ENCODE data around the gene USP40.

USP40 gene

GRCh38 chr2:233455006-233455405, 111.6 kb downstream of the USP40 start:
- H3K36me3 ChIP-seq (ENCODE audit: control insufficient read depth in 1 of 2, insufficient read depth in 2 of 2, low read length in 2 of 2) = peaks cover 82 to 89% of the 10 kb centered on the region in 2 donors
- no peak overlapping the region for H3K4me3 ChIP-seq (ENCODE audit: low read depth in 1 of 2, low read length in 2 of 2)

GRCh38 chr2:233453916-233454315, 112.7 kb downstream of the USP40 start:
- no peaks in the 10 kb centered on the region for H3K9me3 ChIP-seq (ENCODE audit: control insufficient read depth in 1 of 2, low read length in 2 of 2)
- H3K4me3 ChIP-seq (ENCODE audit: low read depth in 1 of 2, low read length in 2 of 2) = no peak overlapping the region
- H3K27me3 ChIP-seq (ENCODE audit: low read depth, low read length) = no peaks in the 10 kb centered on the region
- peaks cover 83 to 89% of the 10 kb centered on the region in 2 donors for H3K36me3 ChIP-seq (ENCODE audit: control insufficient read depth in 1 of 2, insufficient read depth in 2 of 2, low read length in 2 of 2)
- H3K27ac ChIP-seq (ENCODE audit: low read length) = no peak overlapping the region
- H3K4me1 ChIP-seq (ENCODE audit: control insufficient read depth in 1 of 2, insufficient read depth in 2 of 2, low read length in 2 of 2) = no peaks in the 10 kb centered on the region

More at GRCh38 chr2:233455006-233455405, 111.6 kb downstream of the USP40 start:
- no peaks in the 10 kb centered on the region for H3K9me3 ChIP-seq (ENCODE audit: control insufficient read depth in 1 of 2, low read length in 2 of 2)
- H3K4me1 ChIP-seq (ENCODE audit: control insufficient read depth in 1 of 2, insufficient read depth in 2 of 2, low read length in 2 of 2) = no peaks in the 10 kb centered on the region
- H3K27ac ChIP-seq (ENCODE audit: low read length) = no peak overlapping the region
- no peaks in the 10 kb centered on the region for H3K27me3 ChIP-seq (ENCODE audit: low read depth, low read length)

GRCh38 chr2:233453111-233453915, 113.3 kb downstream of the USP40 start:
- H3K9me3 ChIP-seq (ENCODE audit: control insufficient read depth in 1 of 2, low read length in 2 of 2) = no peaks in the 10 kb centered on the region
- no peaks in the 10 kb centered on the region for H3K27me3 ChIP-seq (ENCODE audit: low read depth, low read length)
- H3K27ac ChIP-seq (ENCODE audit: low read length) = no peak overlapping the region
- peaks cover 0 to 5% of the 10 kb centered on the region in 2 donors for H3K4me1 ChIP-seq (ENCODE audit: control insufficient read depth in 1 of 2, insufficient read depth in 2 of 2, low read length in 2 of 2)
- H3K36me3 ChIP-seq (ENCODE audit: control insufficient read depth in 1 of 2, insufficient read depth in 2 of 2, low read length in 2 of 2) = peaks cover 85 to 90% of the 10 kb centered on the region in 2 donors
- no peak overlapping the region for H3K4me3 ChIP-seq (ENCODE audit: low read depth in 1 of 2, low read length in 2 of 2)

GRCh38 chr2:233451950-233452349, 114.6 kb downstream of the USP40 start:
- H3K4me1 ChIP-seq (ENCODE audit: control insufficient read depth in 1 of 2, insufficient read depth in 2 of 2, low read length in 2 of 2) = peaks cover 0 to 6% of the 10 kb centered on the region in 2 donors
- no peaks in the 10 kb centered on the region for H3K27me3 ChIP-seq (ENCODE audit: low read depth, low read length)
- no peak overlapping the region for H3K27ac ChIP-seq (ENCODE audit: low read length)
- H3K9me3 ChIP-seq (ENCODE audit: control insufficient read depth in 1 of 2, low read length in 2 of 2) = no peaks in the 10 kb centered on the region
- peaks cover 85 to 86% of the 10 kb centered on the region in 2 donors for H3K36me3 ChIP-seq (ENCODE audit: control insufficient read depth in 1 of 2, insufficient read depth in 2 of 2, low read length in 2 of 2)
- no peak overlapping the region for H3K4me3 ChIP-seq (ENCODE audit: low read depth in 1 of 2, low read length in 2 of 2)

GRCh38 chr2:233450864-233451575, 115.6 kb downstream of the USP40 start:
- H3K4me3 ChIP-seq (ENCODE audit: low read depth in 1 of 2, low read length in 2 of 2) = no peak overlapping the region
- H3K9me3 ChIP-seq (ENCODE audit: control insufficient read depth in 1 of 2, low read length in 2 of 2) = no peaks in the 10 kb centered on the region
- peaks cover 85% of the 10 kb centered on the region in 2 donors for H3K36me3 ChIP-seq (ENCODE audit: control insufficient read depth in 1 of 2, insufficient read depth in 2 of 2, low read length in 2 of 2)
- peaks cover 0 to 6% of the 10 kb centered on the region in 2 donors for H3K4me1 ChIP-seq (ENCODE audit: control insufficient read depth in 1 of 2, insufficient read depth in 2 of 2, low read length in 2 of 2)
- no peak overlapping the region for H3K27ac ChIP-seq (ENCODE audit: low read length)
- H3K27me3 ChIP-seq (ENCODE audit: low read depth, low read length) = no peaks in the 10 kb centered on the region

- Histone ChIP-seq H3K4me3 (ENCODE audit: low read depth in 1 of 2, low read length in 2 of 2) (no peak overlapping the region), H3K36me3 (ENCODE audit: control insufficient read depth in 1 of 2, insufficient read depth in 2 of 2, low read length in 2 of 2) (peaks cover 82 to 85% of the 10 kb centered on the region in 2 donors), H3K27me3 (ENCODE audit: low read depth, low read length) (no peaks in the 10 kb centered on the region), H3K4me1 (ENCODE audit: control insufficient read depth in 1 of 2, insufficient read depth in 2 of 2, low read length in 2 of 2) (peaks cover 0 to 6% of the 10 kb centered on the region in 2 donors), H3K9me3 (ENCODE audit: control insufficient read depth in 1 of 2, low read length in 2 of 2) (no peaks in the 10 kb centered on the region), H3K27ac (ENCODE audit: low read length) (no peak overlapping the region)
These were observed 116.4 kb downstream of the USP40 start for GRCh38 chr2:233449921-233450863.

- Histone ChIP-seq H3K4me1 (ENCODE audit: control insufficient read depth in 1 of 2, insufficient read depth in 2 of 2, low read length in 2 of 2) (peaks cover 0 to 6% of the 10 kb centered on the region in 2 donors), H3K4me3 (ENCODE audit: low read depth in 1 of 2, low read length in 2 of 2) (no peak overlapping the region), H3K9me3 (ENCODE audit: control insufficient read depth in 1 of 2, low read length in 2 of 2) (no peaks in the 10 kb centered on the region), H3K27me3 (ENCODE audit: low read depth, low read length) (no peaks in the 10 kb centered on the region), H3K36me3 (ENCODE audit: control insufficient read depth in 1 of 2, insufficient read depth in 2 of 2, low read length in 2 of 2) (peaks cover 77 to 83% of the 10 kb centered on the region in 2 donors), H3K27ac (ENCODE audit: low read length) (no peak overlapping the region)
These were observed 117.3 kb downstream of the USP40 start for GRCh38 chr2:233449081-233449901.

GRCh38 chr2:233448575-233448974, 118.0 kb downstream of the USP40 start:
- no peaks in the 10 kb centered on the region for H3K9me3 ChIP-seq (ENCODE audit: control insufficient read depth in 1 of 2, low read length in 2 of 2)
- H3K36me3 ChIP-seq (ENCODE audit: control insufficient read depth in 1 of 2, insufficient read depth in 2 of 2, low read length in 2 of 2) = peaks cover 70 to 76% of the 10 kb centered on the region in 2 donors
- no peak overlapping the region for H3K4me3 ChIP-seq (ENCODE audit: low read depth in 1 of 2, low read length in 2 of 2)
- no peak overlapping the region for H3K27ac ChIP-seq (ENCODE audit: low read length)
- peaks cover 0 to 6% of the 10 kb centered on the region in 2 donors for H3K4me1 ChIP-seq (ENCODE audit: control insufficient read depth in 1 of 2, insufficient read depth in 2 of 2, low read length in 2 of 2)
- H3K27me3 ChIP-seq (ENCODE audit: low read depth, low read length) = no peaks in the 10 kb centered on the region

- Histone ChIP-seq H3K36me3 (ENCODE audit: control insufficient read depth in 1 of 2, insufficient read depth in 2 of 2, low read length in 2 of 2) (peaks cover 67 to 75% of the 10 kb centered on the region in 2 donors), H3K4me3 (ENCODE audit: low read depth in 1 of 2, low read length in 2 of 2) (no peak overlapping the region)
These were observed 118.4 kb downstream of the USP40 start for GRCh38 chr2:233448220-233448559.

GRCh38 chr2:233447506-233448219, 118.9 kb downstream of the USP40 start:
- no peak overlapping the region for H3K4me3 ChIP-seq (ENCODE audit: low read depth in 1 of 2, low read length in 2 of 2)
- H3K27me3 ChIP-seq (ENCODE audit: low read depth, low read length) = no peaks in the 10 kb centered on the region
- H3K36me3 ChIP-seq (ENCODE audit: control insufficient read depth in 1 of 2, insufficient read depth in 2 of 2, low read length in 2 of 2) = peaks cover 61 to 69% of the 10 kb centered on the region in 2 donors
- H3K27ac ChIP-seq (ENCODE audit: low read length) = no peak overlapping the region
- peaks cover 0 to 6% of the 10 kb centered on the region in 2 donors for H3K4me1 ChIP-seq (ENCODE audit: control insufficient read depth in 1 of 2, insufficient read depth in 2 of 2, low read length in 2 of 2)
- H3K9me3 ChIP-seq (ENCODE audit: control insufficient read depth in 1 of 2, low read length in 2 of 2) = no peaks in the 10 kb centered on the region

More at GRCh38 chr2:233448220-233448559, 118.4 kb downstream of the USP40 start:
- peaks cover 0 to 6% of the 10 kb centered on the region in 2 donors for H3K4me1 ChIP-seq (ENCODE audit: control insufficient read depth in 1 of 2, insufficient read depth in 2 of 2, low read length in 2 of 2)
- H3K27ac ChIP-seq (ENCODE audit: low read length) = no peak overlapping the region
- H3K27me3 ChIP-seq (ENCODE audit: low read depth, low read length) = no peaks in the 10 kb centered on the region
- H3K9me3 ChIP-seq (ENCODE audit: control insufficient read depth in 1 of 2, low read length in 2 of 2) = no peaks in the 10 kb centered on the region
